Measurements from ENCODE around the gene GNG10.
"Not testable (repeated sequence)": the region's sequence is repeated elsewhere in the genome, so short reads cannot be mapped to it uniquely, and the experiment has no call there.

GNG10 gene

GRCh38 chr9:111661150-111661801, at the start of gene GNG10:
GNG10 (plus strand) TSS chr9:111661605; CDS start chr9:111661635, 30 bp downstream.
- peak; percentile 47 for DNase-seq (ENCODE audit: low spot score)

- DNase-seq (ENCODE audit: low spot score), result no peak
These were observed 47.9 kb upstream of the GNG10 start for GRCh38 chr9:111613436-111614040.

GRCh38 chr9:111615928-111616327, 45.5 kb upstream of the GNG10 start:
- DNase-seq (ENCODE audit: low spot score), result no peak

- DNase-seq (ENCODE audit: low spot score), result not testable (repeated sequence)
These were observed 44.1 kb upstream of the GNG10 start for GRCh38 chr9:111617349-111617748.

GRCh38 chr9:111621895-111622480, 39.4 kb upstream of the GNG10 start:
- peak; percentile 54 for DNase-seq (ENCODE audit: low spot score)

GRCh38 chr9:111622626-111623025, 38.8 kb upstream of the GNG10 start:
- peak; percentile 59 for DNase-seq (ENCODE audit: low spot score)

GRCh38 chr9:111627260-111627963, 34.0 kb upstream of the GNG10 start:
- DNase-seq (ENCODE audit: low spot score), result no peak

GRCh38 chr9:111628411-111628810, 33.0 kb upstream of the GNG10 start:
- DNase-seq (ENCODE audit: low spot score), result no peak

GRCh38 chr9:111630182-111630963, 31.0 kb upstream of the GNG10 start:
- DNase-seq (ENCODE audit: low spot score), result no peak

- no peak for DNase-seq (ENCODE audit: low spot score)
These were observed 30.5 kb upstream of the GNG10 start for GRCh38 chr9:111630964-111631213.

GRCh38 chr9:111631214-111631971, 30.0 kb upstream of the GNG10 start, which contains the start of gene DNAJC25:
DNAJC25 (plus strand) TSS chr9:111631334; CDS start chr9:111631408, 74 bp downstream.
- DNase-seq (ENCODE audit: low spot score), result peak; percentile 100

- no peak for DNase-seq (ENCODE audit: low spot score)
These were observed 29.3 kb upstream of the GNG10 start for GRCh38 chr9:111632060-111632459.

- no peak for DNase-seq (ENCODE audit: low spot score)
These were observed 28.6 kb upstream of the GNG10 start for GRCh38 chr9:111632695-111633388.

- DNase-seq (ENCODE audit: low spot score), result no peak
These were observed 28.0 kb upstream of the GNG10 start for GRCh38 chr9:111633389-111633736.

GRCh38 chr9:111634860-111635259, 26.5 kb upstream of the GNG10 start:
- DNase-seq (ENCODE audit: low spot score), result no peak

GRCh38 chr9:111637421-111637950, 23.9 kb upstream of the GNG10 start:
- no peak for DNase-seq (ENCODE audit: low spot score)

GRCh38 chr9:111644195-111644772, 17.1 kb upstream of the GNG10 start:
- DNase-seq (ENCODE audit: low spot score), result no peak

GRCh38 chr9:111645806-111646205, 15.6 kb upstream of the GNG10 start:
- no peak for DNase-seq (ENCODE audit: low spot score)

GRCh38 chr9:111646417-111646816, 15.0 kb upstream of the GNG10 start:
- DNase-seq (ENCODE audit: low spot score), result no peak

GRCh38 chr9:111648066-111648465, 13.3 kb upstream of the GNG10 start:
- peak; percentile 74 for DNase-seq (ENCODE audit: low spot score)
